SK-N-SH treated with all-trans-retinoic acid at 6 μM for 48 hours (cell line): ENCODE results near the gene NFYC.

Source experiments
- ATAC-seq: fragments of 200-7000 bp; cut with Tn5 transposase; 3 replicates; pipeline ENCODE4 v1.9.1; 2020; ENCODE audit warnings: mild to moderate bottlenecking, moderate library complexity
- ARNTL ChIP-seq: fragments of 450-650 bp; formaldehyde crosslinking; IDR thresholded peaks from 2 replicates; pipeline ENCODE4 v1.5.0; 2020; ENCODE audit warnings: low read depth, mild to moderate bottlenecking, moderate library complexity, borderline replicate concordance
- BACH2 ChIP-seq: fragments of 250-450 bp; sonication (Bioruptor Pico); IDR thresholded peaks from 2 replicates; pipeline ENCODE4 v1.9.0; 2021; ENCODE audit warnings: mild to moderate bottlenecking, borderline replicate concordance
- CSDC2 ChIP-seq: fragments of 250-450 bp; sonication (Bioruptor Pico); IDR thresholded peaks from 2 replicates; pipeline ENCODE4 v1.5.0; 2020; ENCODE audit warnings: mild to moderate bottlenecking, moderate library complexity
- ESRRG ChIP-seq: fragments of 250-450 bp; sonication (Bioruptor Pico); IDR thresholded peaks from 2 replicates; pipeline ENCODE4 v1.6.1; 2021; ENCODE audit warnings: mild to moderate bottlenecking
- GLIS3 ChIP-seq: fragments of 250-450 bp; sonication (Bioruptor Pico); IDR thresholded peaks from 2 replicates; pipeline ENCODE4 v1.5.0; 2020; ENCODE audit warnings: mild to moderate bottlenecking, moderate library complexity
- ISL1 ChIP-seq: fragments of 250-450 bp; sonication (Bioruptor Pico); IDR thresholded peaks from 2 replicates; pipeline ENCODE4 v2.1.2; 2022; ENCODE audit warnings: mild to moderate bottlenecking, moderate library complexity
- OSR1 ChIP-seq: fragments of 250-450 bp; sonication (Bioruptor Pico); IDR thresholded peaks from 2 replicates; pipeline ENCODE4 v1.8.0; 2022; ENCODE audit warnings: moderate library complexity, mild to moderate bottlenecking, inconsistent platforms
- PPARA ChIP-seq: fragments of 250-450 bp; sonication (Bioruptor Pico); IDR thresholded peaks from 2 replicates; pipeline ENCODE4 v1.5.0; 2020; ENCODE audit warnings: mild to moderate bottlenecking, borderline replicate concordance
- RARB ChIP-seq: fragments of 250-450 bp; sonication (Bioruptor Pico); IDR thresholded peaks from 2 replicates; pipeline ENCODE4 v1.8.0; 2021; ENCODE audit warnings: mild to moderate bottlenecking, moderate library complexity
- SNAI2 ChIP-seq: fragments of 250-450 bp; sonication (Bioruptor Pico); IDR thresholded peaks from 2 replicates; pipeline ENCODE4 v1.5.0; 2020; ENCODE audit warnings: mild to moderate bottlenecking, moderate library complexity
- TCF4 ChIP-seq: fragments of 250-450 bp; sonication (Bioruptor Pico); IDR thresholded peaks from 2 replicates; pipeline ENCODE4 v1.8.0; 2021; ENCODE audit warnings: mild to moderate bottlenecking, moderate library complexity, borderline replicate concordance
- TOX ChIP-seq: fragments of 250-450 bp; sonication (Bioruptor Pico); IDR thresholded peaks from 2 replicates; pipeline ENCODE4 v1.8.0; 2021; ENCODE audit warnings: mild to moderate bottlenecking, moderate library complexity, borderline replicate concordance
- ZC3H10 ChIP-seq: fragments of 250-450 bp; sonication (Bioruptor Pico); IDR thresholded peaks from 2 replicates; pipeline ENCODE4 v1.5.1; 2021; ENCODE audit warnings: mild to moderate bottlenecking, moderate library complexity
- ZFP3 ChIP-seq: fragments of 250-450 bp; sonication (Bioruptor Pico); IDR thresholded peaks from 2 replicates; pipeline ENCODE4 v1.5.0; 2020; ENCODE audit warnings: mild to moderate bottlenecking, moderate library complexity
- ZFP30 ChIP-seq: fragments of 450-650 bp; formaldehyde crosslinking; IDR thresholded peaks from 2 replicates; pipeline ENCODE4 v1.5.0; 2022; ENCODE audit warnings: mild to moderate bottlenecking, moderate library complexity
- ZNF70 ChIP-seq: fragments of 450-650 bp; formaldehyde crosslinking; IDR thresholded peaks from 2 replicates; pipeline ENCODE4 v1.5.0; 2020; ENCODE audit warnings: mild to moderate bottlenecking, moderate library complexity
- ZNF8 ChIP-seq: fragments of 450-650 bp; formaldehyde crosslinking; IDR thresholded peaks from 2 replicates; pipeline ENCODE4 v1.5.0; 2020; ENCODE audit warnings: mild to moderate bottlenecking, moderate library complexity
- TF ChIP-seq, protein P1 (sequence below): fragments of 250-450 bp; sonication (Bioruptor Pico); IDR thresholded peaks from 2 replicates; pipeline ENCODE4 v1.5.0; 2020; ENCODE audit warnings: mild to moderate bottlenecking, moderate library complexity
- TF ChIP-seq, protein P2 (sequence below): fragments of 250-450 bp; sonication (Bioruptor Pico); IDR thresholded peaks from 2 replicates; pipeline ENCODE4 v1.5.1; 2021; ENCODE audit warnings: mild to moderate bottlenecking, moderate library complexity
- TF ChIP-seq, protein P3 (sequence below): fragments of 250-450 bp; sonication (Bioruptor Pico); IDR thresholded peaks from 2 replicates; pipeline ENCODE4 v1.8.0; 2021; ENCODE audit warnings: low read depth, mild to moderate bottlenecking, moderate library complexity, borderline replicate concordance
- TF ChIP-seq, protein P4 (sequence below): fragments of 250-450 bp; sonication (Bioruptor Pico); IDR thresholded peaks from 2 replicates; pipeline ENCODE4 v1.8.0; 2020; ENCODE audit warnings: mild to moderate bottlenecking, moderate library complexity, borderline replicate concordance
- TF ChIP-seq, protein P5 (sequence below): fragments of 250-450 bp; sonication (Bioruptor Pico); IDR thresholded peaks from 2 replicates; pipeline ENCODE4 v1.5.1; 2020; ENCODE audit warnings: low read depth, mild to moderate bottlenecking, moderate library complexity

NFYC gene

DNA sequence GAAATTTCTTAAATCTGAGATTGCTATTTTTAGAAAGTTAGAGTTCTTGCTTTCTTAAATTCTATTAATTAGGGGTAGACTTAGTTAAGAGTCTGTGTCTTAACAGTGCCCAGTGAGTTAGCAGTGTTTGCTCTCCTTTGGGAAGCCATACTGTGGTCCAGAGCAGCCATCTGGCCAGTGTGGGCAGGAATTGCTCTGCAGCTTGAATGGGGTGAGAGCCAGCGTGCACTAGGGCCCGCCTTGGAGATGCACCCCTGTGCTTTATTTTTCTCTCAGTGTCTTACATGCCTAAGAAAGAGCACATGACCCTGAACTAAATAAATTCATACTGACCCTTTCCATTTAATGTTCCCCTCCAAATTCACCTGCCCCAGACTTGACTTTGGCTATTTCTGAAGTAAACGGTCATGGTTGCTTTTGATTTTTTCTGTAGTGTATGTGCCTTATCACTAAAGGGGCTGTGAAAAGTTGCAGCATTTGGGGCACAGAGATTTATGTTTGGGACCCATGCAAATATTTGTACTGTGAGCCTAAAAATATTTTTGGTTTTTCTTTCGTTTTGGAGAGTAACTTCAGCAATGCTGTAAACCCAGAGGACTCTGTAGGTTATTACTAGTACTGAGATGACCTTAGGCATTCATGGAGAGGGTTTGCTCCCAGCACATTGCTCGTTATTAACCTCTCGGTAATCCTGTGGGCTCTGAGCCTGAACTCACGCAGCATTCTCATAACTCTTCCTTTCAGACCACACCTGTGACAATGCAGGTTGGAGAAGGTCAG is 70.8 kb downstream of the NFYC start:
- TF ChIP-seq ARNTL = no peak
- TF ChIP-seq, all 23 proteins: peak for 0
- ATAC-seq = no peak

DNA sequence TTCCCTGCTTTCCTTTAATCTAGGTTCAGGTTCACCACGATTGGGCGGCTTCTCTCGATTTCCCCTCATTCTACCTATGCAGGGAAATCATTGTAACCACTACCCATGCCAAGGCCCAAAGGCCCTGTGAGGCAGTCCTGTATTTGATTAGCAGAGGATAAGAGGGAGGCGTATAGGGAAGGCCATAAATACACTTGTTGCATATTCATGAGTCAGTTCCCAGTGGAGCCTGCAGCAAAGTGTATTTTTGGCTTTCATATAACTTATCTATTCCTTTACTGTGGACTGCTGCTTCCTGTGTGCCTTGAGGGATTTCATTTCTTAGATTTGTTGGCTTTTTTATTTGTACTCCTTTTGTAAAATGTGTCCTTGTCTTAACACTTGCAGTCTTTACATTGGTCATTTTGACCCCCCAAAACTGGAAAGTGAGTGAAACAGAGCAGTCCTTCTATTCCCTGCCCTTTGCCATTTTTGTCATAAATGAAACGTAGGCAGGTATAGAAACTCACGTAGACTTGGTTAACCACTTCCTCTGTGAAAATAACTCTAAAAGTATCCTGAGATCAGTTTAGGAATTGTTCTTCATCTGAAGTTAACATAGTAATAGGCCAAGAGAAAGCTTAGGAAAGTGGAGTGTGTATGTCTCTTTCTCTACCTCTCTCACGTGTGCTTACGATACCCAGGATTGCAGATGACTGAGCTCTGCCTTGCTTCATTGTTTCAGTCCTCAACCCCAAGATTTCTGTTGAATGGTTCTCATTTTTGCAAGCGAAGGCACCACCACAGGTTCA is 72.4 kb downstream of the NFYC start:
- ATAC-seq = no peak
- TF ChIP-seq ISL1 (no peak), PPARA (no peak), ZC3H10 (CRISPR knock-in tag) (no peak), ZNF70 (no peak), OSR1 (CRISPR knock-in tag) (no peak), BACH2 (CRISPR knock-in tag) (no peak)
- TF ChIP-seq, protein P1, sequence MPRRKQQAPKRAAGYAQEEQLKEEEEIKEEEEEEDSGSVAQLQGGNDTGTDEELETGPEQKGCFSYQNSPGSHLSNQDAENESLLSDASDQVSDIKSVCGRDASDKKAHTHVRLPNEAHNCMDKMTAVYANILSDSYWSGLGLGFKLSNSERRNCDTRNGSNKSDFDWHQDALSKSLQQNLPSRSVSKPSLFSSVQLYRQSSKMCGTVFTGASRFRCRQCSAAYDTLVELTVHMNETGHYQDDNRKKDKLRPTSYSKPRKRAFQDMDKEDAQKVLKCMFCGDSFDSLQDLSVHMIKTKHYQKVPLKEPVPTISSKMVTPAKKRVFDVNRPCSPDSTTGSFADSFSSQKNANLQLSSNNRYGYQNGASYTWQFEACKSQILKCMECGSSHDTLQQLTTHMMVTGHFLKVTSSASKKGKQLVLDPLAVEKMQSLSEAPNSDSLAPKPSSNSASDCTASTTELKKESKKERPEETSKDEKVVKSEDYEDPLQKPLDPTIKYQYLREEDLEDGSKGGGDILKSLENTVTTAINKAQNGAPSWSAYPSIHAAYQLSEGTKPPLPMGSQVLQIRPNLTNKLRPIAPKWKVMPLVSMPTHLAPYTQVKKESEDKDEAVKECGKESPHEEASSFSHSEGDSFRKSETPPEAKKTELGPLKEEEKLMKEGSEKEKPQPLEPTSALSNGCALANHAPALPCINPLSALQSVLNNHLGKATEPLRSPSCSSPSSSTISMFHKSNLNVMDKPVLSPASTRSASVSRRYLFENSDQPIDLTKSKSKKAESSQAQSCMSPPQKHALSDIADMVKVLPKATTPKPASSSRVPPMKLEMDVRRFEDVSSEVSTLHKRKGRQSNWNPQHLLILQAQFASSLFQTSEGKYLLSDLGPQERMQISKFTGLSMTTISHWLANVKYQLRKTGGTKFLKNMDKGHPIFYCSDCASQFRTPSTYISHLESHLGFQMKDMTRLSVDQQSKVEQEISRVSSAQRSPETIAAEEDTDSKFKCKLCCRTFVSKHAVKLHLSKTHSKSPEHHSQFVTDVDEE = no peak
- TF ChIP-seq, protein P2, sequence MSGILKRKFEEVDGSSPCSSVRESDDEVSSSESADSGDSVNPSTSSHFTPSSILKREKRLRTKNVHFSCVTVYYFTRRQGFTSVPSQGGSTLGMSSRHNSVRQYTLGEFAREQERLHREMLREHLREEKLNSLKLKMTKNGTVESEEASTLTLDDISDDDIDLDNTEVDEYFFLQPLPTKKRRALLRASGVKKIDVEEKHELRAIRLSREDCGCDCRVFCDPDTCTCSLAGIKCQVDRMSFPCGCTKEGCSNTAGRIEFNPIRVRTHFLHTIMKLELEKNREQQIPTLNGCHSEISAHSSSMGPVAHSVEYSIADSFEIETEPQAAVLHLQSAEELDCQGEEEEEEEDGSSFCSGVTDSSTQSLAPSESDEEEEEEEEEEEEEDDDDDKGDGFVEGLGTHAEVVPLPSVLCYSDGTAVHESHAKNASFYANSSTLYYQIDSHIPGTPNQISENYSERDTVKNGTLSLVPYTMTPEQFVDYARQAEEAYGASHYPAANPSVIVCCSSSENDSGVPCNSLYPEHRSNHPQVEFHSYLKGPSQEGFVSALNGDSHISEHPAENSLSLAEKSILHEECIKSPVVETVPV (CRISPR knock-in tag) = no peak
- TF ChIP-seq, protein P3, sequence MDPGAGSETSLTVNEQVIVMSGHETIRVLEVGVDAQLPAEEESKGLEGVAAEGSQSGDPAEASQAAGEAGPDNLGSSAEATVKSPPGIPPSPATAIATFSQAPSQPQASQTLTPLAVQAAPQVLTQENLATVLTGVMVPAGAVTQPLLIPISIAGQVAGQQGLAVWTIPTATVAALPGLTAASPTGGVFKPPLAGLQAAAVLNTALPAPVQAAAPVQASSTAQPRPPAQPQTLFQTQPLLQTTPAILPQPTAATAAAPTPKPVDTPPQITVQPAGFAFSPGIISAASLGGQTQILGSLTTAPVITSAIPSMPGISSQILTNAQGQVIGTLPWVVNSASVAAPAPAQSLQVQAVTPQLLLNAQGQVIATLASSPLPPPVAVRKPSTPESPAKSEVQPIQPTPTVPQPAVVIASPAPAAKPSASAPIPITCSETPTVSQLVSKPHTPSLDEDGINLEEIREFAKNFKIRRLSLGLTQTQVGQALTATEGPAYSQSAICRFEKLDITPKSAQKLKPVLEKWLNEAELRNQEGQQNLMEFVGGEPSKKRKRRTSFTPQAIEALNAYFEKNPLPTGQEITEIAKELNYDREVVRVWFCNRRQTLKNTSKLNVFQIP (CRISPR knock-in tag) = no peak

DNA sequence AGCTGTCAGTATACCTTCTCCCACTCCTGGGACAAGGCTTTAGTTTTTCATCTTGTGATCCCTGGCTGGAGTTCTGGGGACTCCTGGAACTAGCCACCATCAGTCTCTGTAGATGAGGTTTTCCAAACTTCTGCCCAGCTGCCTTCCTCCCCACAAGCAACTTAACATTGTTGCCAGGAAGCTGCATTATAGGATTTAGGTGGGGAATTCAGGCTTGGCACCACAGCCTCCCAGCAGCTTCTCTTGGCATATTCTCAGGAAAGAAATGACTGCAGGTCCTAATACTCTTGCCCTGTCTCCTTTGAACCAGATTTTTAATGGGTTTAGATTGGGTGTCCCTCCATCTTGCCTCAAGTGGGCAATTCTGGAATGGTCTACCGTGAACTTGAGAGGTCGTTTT is 73.5 kb downstream of the NFYC start:
- ATAC-seq = no peak
- TF ChIP-seq TCF4 (CRISPR knock-in tag) (no peak), ISL1 (no peak), CSDC2 (CRISPR knock-in tag) (no peak), PPARA (no peak)

DNA sequence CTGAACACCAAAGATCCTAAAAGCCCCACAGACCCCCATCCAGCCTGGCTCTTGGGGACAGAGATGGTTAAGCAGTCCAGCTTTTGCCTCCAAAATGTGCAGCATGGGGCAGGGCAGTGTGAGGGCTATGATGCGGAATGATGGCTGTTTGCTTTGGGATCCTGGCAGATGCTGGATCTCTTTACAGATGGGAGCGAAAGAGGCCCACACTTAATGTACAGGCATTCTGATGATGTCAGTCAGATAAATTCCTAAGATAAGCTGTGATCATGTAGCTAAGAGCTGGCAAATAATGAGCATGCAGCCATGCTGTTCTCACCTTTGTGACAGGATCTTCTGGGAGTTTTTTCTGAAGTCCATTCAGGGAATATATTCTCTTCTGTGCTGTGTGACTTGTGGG is 74.5 kb downstream of the NFYC start:
- TF ChIP-seq BACH2 (CRISPR knock-in tag) = no peak
- TF ChIP-seq PPARA = no peak
- TF ChIP-seq RARB (CRISPR knock-in tag) = no peak
- TF ChIP-seq, protein P2 (CRISPR knock-in tag) = no peak
- no peak for TF ChIP-seq ZFP3 (CRISPR knock-in tag)
- TF ChIP-seq TCF4 (CRISPR knock-in tag) = no peak
- TF ChIP-seq ZNF70 = no peak
- TF ChIP-seq GLIS3 (CRISPR knock-in tag) = no peak
- no peak for TF ChIP-seq ARNTL
- no peak for TF ChIP-seq ZFP30 (CRISPR knock-in tag)
- TF ChIP-seq SNAI2 (CRISPR knock-in tag) = no peak
- TF ChIP-seq ESRRG = no peak
- no peak for TF ChIP-seq CSDC2 (CRISPR knock-in tag)
- TF ChIP-seq, protein P4, sequence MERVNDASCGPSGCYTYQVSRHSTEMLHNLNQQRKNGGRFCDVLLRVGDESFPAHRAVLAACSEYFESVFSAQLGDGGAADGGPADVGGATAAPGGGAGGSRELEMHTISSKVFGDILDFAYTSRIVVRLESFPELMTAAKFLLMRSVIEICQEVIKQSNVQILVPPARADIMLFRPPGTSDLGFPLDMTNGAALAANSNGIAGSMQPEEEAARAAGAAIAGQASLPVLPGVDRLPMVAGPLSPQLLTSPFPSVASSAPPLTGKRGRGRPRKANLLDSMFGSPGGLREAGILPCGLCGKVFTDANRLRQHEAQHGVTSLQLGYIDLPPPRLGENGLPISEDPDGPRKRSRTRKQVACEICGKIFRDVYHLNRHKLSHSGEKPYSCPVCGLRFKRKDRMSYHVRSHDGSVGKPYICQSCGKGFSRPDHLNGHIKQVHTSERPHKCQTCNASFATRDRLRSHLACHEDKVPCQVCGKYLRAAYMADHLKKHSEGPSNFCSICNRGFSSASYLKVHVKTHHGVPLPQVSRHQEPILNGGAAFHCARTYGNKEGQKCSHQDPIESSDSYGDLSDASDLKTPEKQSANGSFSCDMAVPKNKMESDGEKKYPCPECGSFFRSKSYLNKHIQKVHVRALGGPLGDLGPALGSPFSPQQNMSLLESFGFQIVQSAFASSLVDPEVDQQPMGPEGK (CRISPR knock-in tag) = no peak
- TF ChIP-seq ZNF8 (CRISPR knock-in tag) = no peak
- TF ChIP-seq, protein P5, sequence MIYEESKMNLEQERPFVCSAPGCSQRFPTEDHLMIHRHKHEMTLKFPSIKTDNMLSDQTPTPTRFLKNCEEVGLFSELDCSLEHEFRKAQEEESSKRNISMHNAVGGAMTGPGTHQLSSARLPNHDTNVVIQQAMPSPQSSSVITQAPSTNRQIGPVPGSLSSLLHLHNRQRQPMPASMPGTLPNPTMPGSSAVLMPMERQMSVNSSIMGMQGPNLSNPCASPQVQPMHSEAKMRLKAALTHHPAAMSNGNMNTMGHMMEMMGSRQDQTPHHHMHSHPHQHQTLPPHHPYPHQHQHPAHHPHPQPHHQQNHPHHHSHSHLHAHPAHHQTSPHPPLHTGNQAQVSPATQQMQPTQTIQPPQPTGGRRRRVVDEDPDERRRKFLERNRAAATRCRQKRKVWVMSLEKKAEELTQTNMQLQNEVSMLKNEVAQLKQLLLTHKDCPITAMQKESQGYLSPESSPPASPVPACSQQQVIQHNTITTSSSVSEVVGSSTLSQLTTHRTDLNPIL = no peak
- no peak for TF ChIP-seq ZC3H10 (CRISPR knock-in tag)
- TF ChIP-seq TOX (CRISPR knock-in tag) = no peak
- ATAC-seq = no peak
